IPS DF 6.9 (cell line): ENCODE results near the gene IFT80.

Source experiments
- DNase-seq: peaks from one replicate; pipeline ENCODE4 v3.0.0-alpha.2; 2013; ENCODE audit warnings: low read depth, low spot score
- H3K27ac ChIP-seq: one replicate; pipeline ENCODE4 v1.5.1; 2013; ENCODE audit warnings: low read length, control low read depth
- H3K27me3 ChIP-seq: 2 replicates; pipeline ENCODE4 v1.6.1; 2013; ENCODE audit warnings: mild to moderate bottlenecking, low read length; ENCODE audit not compliant: control insufficient read depth, insufficient read depth
- H3K36me3 ChIP-seq: 2 replicates; pipeline ENCODE4 v1.6.1; 2013; ENCODE audit warnings: low read length; ENCODE audit not compliant: control insufficient read depth, insufficient read depth
- H3K4me1 ChIP-seq: 2 replicates; pipeline ENCODE4 v1.6.1; 2013; ENCODE audit warnings: low read length; ENCODE audit not compliant: control insufficient read depth, insufficient read depth
- H3K4me3 ChIP-seq: 2 replicates; pipeline ENCODE4 v1.5.1; 2013; ENCODE audit warnings: mild to moderate bottlenecking, low read length
- H3K9me3 ChIP-seq: 2 replicates; pipeline ENCODE4 v1.6.1; 2013; ENCODE audit warnings: low read length, inconsistent platforms; ENCODE audit not compliant: control insufficient read depth, insufficient read depth
- WGBS: extraction: QIAGEN DNeasy Blood & Tissue Kit; methylation state at CpG from one replicate; pipeline ENCODE4 v1.1.7; 2013; ENCODE audit warnings: mixed read lengths, missing lambda C conversion rate; ENCODE audit not compliant: insufficient read length, insufficient coverage; 5-methylcytosine and 5-hydroxymethylcytosine counted together

Gene IFT80

GRCh38 chr3:160399125-160400029 is at the start of gene IFT80, which contains the start of gene SMC4:
TSS of gene IFT80 (minus strand) at chr3:160399225. CDS start at chr3:160384600, 14,625 bp downstream.
TSS of gene SMC4 (plus strand) at chr3:160399650. CDS start at chr3:160400827, 1,177 bp downstream.
- no CpG with 5 or more reads among the region's 63 CpGs for WGBS
- no peaks in the 10 kb centered on the region for H3K27me3 ChIP-seq
- H3K36me3 ChIP-seq, result no peaks in the 10 kb centered on the region
- H3K4me1 ChIP-seq, result no peaks in the 10 kb centered on the region
- DNase-seq, result peak; percentile 85
- H3K9me3 ChIP-seq, result no peaks in the 10 kb centered on the region
- no peak within 1 kb of the TSS for H3K27ac ChIP-seq
- H3K4me3 ChIP-seq, result peak within 1 kb of the TSS; percentile 79

- Histone ChIP-seq H3K9me3 (no peaks in the 10 kb centered on the region), H3K4me1 (peaks cover 1% of the 10 kb centered on the region; the same call in 1 of the 2 replicates), H3K36me3 (peaks cover 3% of the 10 kb centered on the region; the same call in 1 of the 2 replicates), H3K27ac (no peak overlapping the region), H3K27me3 (no peaks in the 10 kb centered on the region), H3K4me3 (no peak overlapping the region)
- no CpG with 5 or more reads among the region's 3 CpGs for WGBS
- no peak for DNase-seq
Observed at GRCh38 chr3:160447544-160447943, 48.5 kb upstream of the IFT80 start.

GRCh38 chr3:160446522-160447056 is 47.6 kb upstream of the IFT80 start:
- Histone ChIP-seq H3K9me3 (no peaks in the 10 kb centered on the region), H3K27me3 (no peaks in the 10 kb centered on the region), H3K4me3 (no peak overlapping the region), H3K36me3 (peaks cover 3% of the 10 kb centered on the region; the same call in 1 of the 2 replicates), H3K4me1 (peaks cover 1% of the 10 kb centered on the region; the same call in 1 of the 2 replicates), H3K27ac (no peak overlapping the region)
- no peak for DNase-seq
- no CpG with 5 or more reads among the region's 13 CpGs for WGBS

- H3K4me3 ChIP-seq, result no peak overlapping the region
- peaks cover 3% of the 10 kb centered on the region; the same call in 1 of the 2 replicates for H3K36me3 ChIP-seq
- H3K9me3 ChIP-seq, result no peaks in the 10 kb centered on the region
- no peak for DNase-seq
- H3K4me1 ChIP-seq, result peaks cover 1% of the 10 kb centered on the region; the same call in 1 of the 2 replicates
- no peak overlapping the region for H3K27ac ChIP-seq
- no peaks in the 10 kb centered on the region for H3K27me3 ChIP-seq
- no CpG with 5 or more reads among the region's 1 CpG for WGBS
Observed at GRCh38 chr3:160445854-160446253, 46.8 kb upstream of the IFT80 start.

- Histone ChIP-seq H3K4me1 (peaks cover 1% of the 10 kb centered on the region; the same call in 1 of the 2 replicates), H3K27ac (no peak overlapping the region), H3K4me3 (no peak overlapping the region), H3K9me3 (no peaks in the 10 kb centered on the region), H3K27me3 (no peaks in the 10 kb centered on the region), H3K36me3 (peaks cover 3% of the 10 kb centered on the region; the same call in 1 of the 2 replicates)
- WGBS, result no CpG with 5 or more reads among the region's 1 CpG
- DNase-seq, result no peak
Observed at GRCh38 chr3:160444411-160444810, 45.4 kb upstream of the IFT80 start.

- DNase-seq, result no peak
- H3K27ac ChIP-seq, result no peak overlapping the region
- peaks cover 3% of the 10 kb centered on the region; the same call in 1 of the 2 replicates for H3K36me3 ChIP-seq
- H3K9me3 ChIP-seq, result no peaks in the 10 kb centered on the region
- no CpG with 5 or more reads among the region's 7 CpGs for WGBS
- H3K27me3 ChIP-seq, result no peaks in the 10 kb centered on the region
- no peak overlapping the region for H3K4me3 ChIP-seq
- H3K4me1 ChIP-seq, result peaks cover 1% of the 10 kb centered on the region; the same call in 1 of the 2 replicates
Observed at GRCh38 chr3:160440687-160441086, 41.7 kb upstream of the IFT80 start.

- no peak overlapping the region for H3K4me3 ChIP-seq
- DNase-seq, result no peak
- no peaks in the 10 kb centered on the region for H3K9me3 ChIP-seq
- no peak overlapping the region for H3K27ac ChIP-seq
- no peaks in the 10 kb centered on the region; the same call in 1 of the 2 replicates for H3K36me3 ChIP-seq
- no peaks in the 10 kb centered on the region for H3K4me1 ChIP-seq
- WGBS, result no CpG with 5 or more reads among the region's 5 CpGs
- no peaks in the 10 kb centered on the region for H3K27me3 ChIP-seq
Observed at GRCh38 chr3:160437083-160437455, 38.0 kb upstream of the IFT80 start.

- H3K27ac ChIP-seq, result no peak overlapping the region
- no peak for DNase-seq
- no peak overlapping the region for H3K4me3 ChIP-seq
- H3K27me3 ChIP-seq, result no peaks in the 10 kb centered on the region
- H3K36me3 ChIP-seq, result peaks cover 5% of the 10 kb centered on the region; the same call in 1 of the 2 replicates
- no peaks in the 10 kb centered on the region for H3K4me1 ChIP-seq
- WGBS, result no CpG with 5 or more reads among the region's 1 CpG
- H3K9me3 ChIP-seq, result no peaks in the 10 kb centered on the region
Observed at GRCh38 chr3:160435747-160436146, 36.7 kb upstream of the IFT80 start.

GRCh38 chr3:160435095-160435494 is 36.1 kb upstream of the IFT80 start:
- H3K36me3 ChIP-seq, result peaks cover 7% of the 10 kb centered on the region; the same call in 1 of the 2 replicates
- no CpG with 5 or more reads among the region's 2 CpGs for WGBS
- no peaks in the 10 kb centered on the region for H3K4me1 ChIP-seq
- no peaks in the 10 kb centered on the region for H3K27me3 ChIP-seq
- H3K9me3 ChIP-seq, result no peaks in the 10 kb centered on the region
- H3K4me3 ChIP-seq, result no peak overlapping the region
- no peak for DNase-seq
- H3K27ac ChIP-seq, result no peak overlapping the region

- Histone ChIP-seq H3K4me3 (no peak overlapping the region), H3K27ac (no peak overlapping the region), H3K4me1 (no peaks in the 10 kb centered on the region), H3K9me3 (no peaks in the 10 kb centered on the region), H3K27me3 (no peaks in the 10 kb centered on the region), H3K36me3 (peaks cover 7% of the 10 kb centered on the region; the same call in 1 of the 2 replicates)
- WGBS, result no CpG with 5 or more reads among the region's 2 CpGs
- DNase-seq, result no peak
Observed at GRCh38 chr3:160434071-160434470, 35.0 kb upstream of the IFT80 start.
